Coronary artery (tissue), 2 donors: Measurements from ENCODE around the gene KDM3B.

Experiments used
- DNase-seq: peaks from one replicate; pipeline ENCODE4 v3.0.0-alpha.2; 2017; ENCODE audit warnings: low spot score
- H3K27ac ChIP-seq, 2 donors: fragments of 200-600 bp; sonication (generic); one replicate each; pipeline ENCODE4 v1.5.1; 2016 to 2019
- H3K4me3 ChIP-seq: fragments of 200-600 bp; sonication (generic); 2 replicates; pipeline ENCODE4 v1.5.1; 2016; ENCODE audit warnings: mild to moderate bottlenecking, moderate library complexity
- CTCF ChIP-seq: fragments of 200-600 bp; sonication (generic); IDR thresholded peaks from one replicate; pipeline ENCODE4 v1.5.1; 2019; ENCODE audit warnings: antibody characterized with exemption

The KDM3B gene

GRCh38 chr5:138459311-138459933 lies 106.9 kb downstream of the KDM3B start:
- no peak overlapping the region for H3K27ac ChIP-seq
- TF ChIP-seq CTCF, result no peak
- no peak overlapping the region for H3K4me3 ChIP-seq
- DNase-seq, result no peak

GRCh38 chr5:138460032-138460693 lies 107.7 kb downstream of the KDM3B start:
- no peak for DNase-seq
- no peak overlapping the region for H3K27ac ChIP-seq
- H3K4me3 ChIP-seq, result no peak overlapping the region
- no peak for TF ChIP-seq CTCF

- H3K27ac ChIP-seq, result peak overlapping the region in 1 of 2 donors; percentile 46
- TF ChIP-seq CTCF, result no peak
- no peak for DNase-seq
These were observed 109.0 kb downstream of the KDM3B start for GRCh38 chr5:138461343-138462125.

GRCh38 chr5:138463419-138464007 lies 111.0 kb downstream of the KDM3B start:
- H3K4me3 ChIP-seq, result peak overlapping the region; percentile 87
- TF ChIP-seq CTCF, result no peak
- peak; percentile 85 for DNase-seq
- H3K27ac ChIP-seq, result peak overlapping the region; percentile 99

More at GRCh38 chr5:138461343-138462125, 109.0 kb downstream of the KDM3B start:
- H3K4me3 ChIP-seq, result no peak overlapping the region

- DNase-seq, result peak; percentile 97
- peak; percentile 92 for TF ChIP-seq CTCF
These were observed 111.5 kb downstream of the KDM3B start for GRCh38 chr5:138464008-138464387.

GRCh38 chr5:138464388-138465260 lies 112.1 kb downstream of the KDM3B start:
- TF ChIP-seq CTCF, result peak; percentile 40
- DNase-seq, result peak; percentile 99
- peak overlapping the region; percentile 99 for H3K27ac ChIP-seq
- peak overlapping the region; percentile 87 for H3K4me3 ChIP-seq

More at GRCh38 chr5:138464008-138464387, 111.5 kb downstream of the KDM3B start:
- peak overlapping the region; percentile 87 for H3K4me3 ChIP-seq
- H3K27ac ChIP-seq, result peak overlapping the region; percentile 99
